Gastroesophageal sphincter (tissue), 3 donors: ENCODE data around the gene EXOC3L2.

Source experiments
- CTCF ChIP-seq, 4 experiments: fragments of 200-600 bp in 2 of 4; fragments of 450-650 bp in 2 of 4; sonication (generic) in 1 of 4; IDR thresholded peaks; one replicate each; pipeline ENCODE4 v1.5.1; 2017 to 2019; ENCODE audit warnings: antibody characterized with exemption in 4 of 4, mild to moderate bottlenecking in 2 of 4, moderate library complexity in 2 of 4
- EP300 ChIP-seq: sonication (generic); formaldehyde crosslinking; IDR thresholded peaks from one replicate; pipeline ENCODE4 v1.6.1; 2017; ENCODE audit warnings: antibody characterized with exemption, mild to moderate bottlenecking
- POLR2A ChIP-seq, 2 donors: fragments of 450-650 bp; IDR thresholded peaks; one replicate each; pipeline ENCODE4 v1.6.1; 2017; ENCODE audit warnings: antibody characterized with exemption in 2 of 2, mild to moderate bottlenecking in 2 of 2, moderate library complexity in 1 of 2
- POLR2AphosphoS5 ChIP-seq: sonication (generic); formaldehyde crosslinking; IDR thresholded peaks from one replicate; pipeline ENCODE4 v1.6.1; 2017; ENCODE audit warnings: antibody characterized with exemption

- TF ChIP-seq CTCF (IDR thresholded peaks at IDR 0.05) (no peak), POLR2AphosphoS5 (no peak), POLR2A (IDR thresholded peaks at IDR 0.05) (no peak), EP300 (no peak)
Measured at GRCh38 chr19:45172173-45172572, 73.0 kb downstream of the EXOC3L2 start.
